ENCODE data around the gene JPT1.
A peak's percentile ranks its signal among the peaks of the same experiment; 100 is the strongest.

The JPT1 gene

GRCh38 chr17:75126954-75127353 is 27.4 kb downstream of the JPT1 start:
- no peak for TF ChIP-seq TAF1 (IDR thresholded peaks at IDR 0.05; ENCODE audit: borderline replicate concordance, low read depth, low read length)
- TF ChIP-seq POLR2A (IDR thresholded peaks at IDR 0.05; ENCODE audit: low read depth, low read length), result no peak
- TF ChIP-seq POLR2AphosphoS5 (IDR thresholded peaks at IDR 0.05; ENCODE audit: low read depth, low read length), result no peak
- DNase-seq (ENCODE audit: insufficient read length), result no peak
- no peak for FAIRE-seq

- TF ChIP-seq TAF1 (IDR thresholded peaks at IDR 0.05; ENCODE audit: borderline replicate concordance, low read depth, low read length) (no peak), POLR2AphosphoS5 (IDR thresholded peaks at IDR 0.05; ENCODE audit: low read depth, low read length) (0 out of 2 replicates have a peak, but pooled peaks have one; percentile 38)
- FAIRE-seq (no peak), DNase-seq (ENCODE audit: insufficient read length) (no peak)
Measured at GRCh38 chr17:75125984-75126383, 28.3 kb downstream of the JPT1 start.

- DNase-seq (ENCODE audit: insufficient read length) (no peak), FAIRE-seq (no peak)
Measured at GRCh38 chr17:75124819-75125162, 29.5 kb downstream of the JPT1 start.

GRCh38 chr17:75124041-75124818 is 30.1 kb downstream of the JPT1 start:
- FAIRE-seq (no peak), DNase-seq (ENCODE audit: insufficient read length) (no peak)
- TF ChIP-seq POLR2A (IDR thresholded peaks at IDR 0.05; ENCODE audit: low read depth, low read length) (no peak), POLR2AphosphoS5 (IDR thresholded peaks at IDR 0.05; ENCODE audit: low read depth, low read length) (no peak), TAF1 (IDR thresholded peaks at IDR 0.05; ENCODE audit: borderline replicate concordance, low read depth, low read length) (no peak)

More at GRCh38 chr17:75124819-75125162, 29.5 kb downstream of the JPT1 start:
- TF ChIP-seq TAF1 (IDR thresholded peaks at IDR 0.05; ENCODE audit: borderline replicate concordance, low read depth, low read length), result no peak
- TF ChIP-seq POLR2A (IDR thresholded peaks at IDR 0.05; ENCODE audit: low read depth, low read length), result no peak
- no peak for TF ChIP-seq POLR2AphosphoS5 (IDR thresholded peaks at IDR 0.05; ENCODE audit: low read depth, low read length)

DNA sequence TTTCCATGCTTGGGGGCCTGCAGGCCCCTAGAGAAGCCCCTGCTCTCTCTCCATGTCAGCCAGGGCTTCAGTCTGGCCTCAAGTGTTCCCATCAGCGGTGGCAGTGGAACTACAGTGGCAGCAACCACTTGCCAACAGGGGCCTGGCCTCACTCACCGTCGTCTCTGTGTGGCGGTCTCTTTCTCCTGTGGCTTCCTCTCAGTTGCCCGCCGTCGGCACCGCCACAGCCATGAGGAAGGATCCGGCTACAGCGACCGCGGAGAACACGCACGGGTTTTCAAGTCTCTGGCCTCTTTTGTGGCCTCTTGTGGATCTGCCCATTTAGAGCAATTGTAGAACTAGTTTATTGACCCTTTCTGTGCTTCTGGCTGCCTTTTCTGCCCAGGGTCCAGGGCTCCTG is 36.0 kb downstream of the JPT1 start:
- no peak for FAIRE-seq
- no peak for TF ChIP-seq POLR2AphosphoS5 (IDR thresholded peaks at IDR 0.05; ENCODE audit: low read depth, low read length)
- no peak for TF ChIP-seq TAF1 (IDR thresholded peaks at IDR 0.05; ENCODE audit: borderline replicate concordance, low read depth, low read length)
- no peak for TF ChIP-seq POLR2A (IDR thresholded peaks at IDR 0.05; ENCODE audit: low read depth, low read length)
- no peak for DNase-seq (ENCODE audit: insufficient read length)

DNA sequence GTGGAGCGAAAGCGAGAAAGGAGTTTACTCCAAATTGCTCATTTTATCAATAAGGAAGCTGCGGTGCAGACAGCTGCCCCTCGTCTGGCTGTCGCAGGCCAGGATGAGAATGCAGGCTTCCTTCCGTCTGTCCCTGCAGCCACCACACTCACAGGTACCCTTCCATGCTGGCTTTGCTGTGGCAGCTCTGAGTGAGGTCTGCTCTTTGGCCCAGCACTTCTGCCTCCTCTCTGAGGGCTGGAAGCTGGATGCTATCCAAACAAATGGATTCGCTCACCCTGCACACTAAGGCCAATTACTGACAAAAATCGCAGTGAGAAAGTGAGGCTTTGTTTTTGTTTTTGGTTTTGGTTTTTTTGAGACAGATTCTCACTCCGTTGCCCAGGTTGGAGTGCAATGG is 37.6 kb downstream of the JPT1 start:
- no peak for DNase-seq (ENCODE audit: insufficient read length)
- FAIRE-seq, result no peak
- TF ChIP-seq POLR2AphosphoS5 (IDR thresholded peaks at IDR 0.05; ENCODE audit: low read depth, low read length), result no peak
- TF ChIP-seq TAF1 (IDR thresholded peaks at IDR 0.05; ENCODE audit: borderline replicate concordance, low read depth, low read length), result no peak
- no peak for TF ChIP-seq POLR2A (IDR thresholded peaks at IDR 0.05; ENCODE audit: low read depth, low read length)

- TF ChIP-seq POLR2A (IDR thresholded peaks at IDR 0.05; ENCODE audit: low read depth, low read length), result no peak
- no peak for TF ChIP-seq TAF1 (IDR thresholded peaks at IDR 0.05; ENCODE audit: borderline replicate concordance, low read depth, low read length)
- TF ChIP-seq POLR2AphosphoS5 (IDR thresholded peaks at IDR 0.05; ENCODE audit: low read depth, low read length), result no peak
- DNase-seq (ENCODE audit: insufficient read length) (no peak), FAIRE-seq (no peak)
Measured at GRCh38 chr17:75115555-75115954, 38.8 kb downstream of the JPT1 start.

- FAIRE-seq (no peak), DNase-seq (ENCODE audit: insufficient read length) (no peak)
- TF ChIP-seq POLR2AphosphoS5 (IDR thresholded peaks at IDR 0.05; ENCODE audit: low read depth, low read length), result no peak
- no peak for TF ChIP-seq POLR2A (IDR thresholded peaks at IDR 0.05; ENCODE audit: low read depth, low read length)
- TF ChIP-seq TAF1 (IDR thresholded peaks at IDR 0.05; ENCODE audit: borderline replicate concordance, low read depth, low read length), result no peak
Measured at GRCh38 chr17:75114552-75115314, 39.6 kb downstream of the JPT1 start.

DNA sequence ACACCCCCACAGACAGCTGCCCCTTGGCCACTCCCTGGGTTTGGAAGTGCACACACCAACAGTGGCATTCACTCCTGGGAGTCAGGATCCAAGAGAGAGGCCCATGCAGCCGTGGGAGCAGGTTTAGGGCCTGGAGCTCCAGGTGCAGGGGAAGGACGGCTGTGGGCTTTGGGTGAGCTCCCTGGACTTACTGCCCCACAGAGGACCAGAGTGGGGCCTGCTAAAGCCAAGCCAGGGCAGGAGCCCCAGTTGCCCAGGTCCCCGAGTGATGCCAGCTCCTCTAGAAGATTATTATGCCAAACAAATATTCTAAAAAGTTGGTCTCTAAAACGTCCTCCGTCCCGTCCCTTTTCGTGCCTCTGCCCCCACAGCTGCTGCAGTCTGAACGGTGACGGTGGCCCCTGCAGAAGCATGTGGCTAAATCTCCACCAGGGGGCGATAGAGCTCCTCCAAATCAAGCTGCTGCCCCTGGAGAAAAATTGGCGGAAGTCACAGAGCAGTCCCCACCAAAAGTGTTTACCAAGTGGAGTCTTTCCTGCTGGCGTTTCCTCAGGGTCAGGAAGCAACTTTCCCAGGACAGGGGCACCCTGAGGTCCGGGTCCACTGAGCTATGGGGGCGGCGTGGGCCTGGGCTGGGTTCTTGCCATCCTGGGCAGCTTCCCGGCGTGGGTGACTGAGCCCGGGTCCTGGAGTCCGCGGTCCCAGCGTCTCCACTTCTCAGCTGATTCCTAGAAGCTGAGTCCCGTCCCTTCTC is 40.3 kb downstream of the JPT1 start:
- TF ChIP-seq TAF1 (IDR thresholded peaks at IDR 0.05; ENCODE audit: borderline replicate concordance, low read depth, low read length) (no peak), POLR2A (IDR thresholded peaks at IDR 0.05; ENCODE audit: low read depth, low read length) (peak; percentile 28; the same call in 1 of the 2 replicates)
- peak; percentile 92 for FAIRE-seq
- peak; percentile 83 for DNase-seq (ENCODE audit: insufficient read length)

DNA sequence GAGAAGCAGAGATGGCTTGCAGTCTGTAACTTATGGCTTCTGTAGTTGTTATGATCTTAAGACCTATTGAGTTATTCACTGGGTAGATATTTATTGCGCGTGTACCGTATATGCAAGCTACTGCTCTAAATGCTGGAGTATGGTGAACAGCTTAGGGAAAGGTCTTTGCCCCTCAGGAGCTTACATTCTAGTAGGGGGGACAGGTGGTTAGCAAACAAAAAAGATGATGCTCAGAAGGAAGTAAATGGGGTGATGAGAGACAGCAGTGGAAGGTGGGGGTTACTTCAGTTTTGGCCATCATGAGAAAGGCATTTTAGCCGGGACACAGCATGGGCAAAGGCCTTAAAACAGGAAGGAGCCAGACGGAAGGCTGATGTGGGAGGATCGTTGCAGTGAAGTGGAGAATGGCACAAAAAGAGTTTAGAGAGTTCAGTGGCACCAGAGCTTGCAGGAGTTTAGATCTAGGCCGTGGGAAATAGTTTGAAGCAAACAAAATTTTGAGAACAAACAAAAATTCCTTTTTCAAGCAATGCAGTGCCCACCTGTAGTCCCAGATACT is 42.5 kb downstream of the JPT1 start:
- no peak for FAIRE-seq

More for the DNA sequence above, 42.5 kb downstream of the JPT1 start:
- TF ChIP-seq POLR2A (IDR thresholded peaks at IDR 0.05; ENCODE audit: low read depth, low read length) (no peak), TAF1 (IDR thresholded peaks at IDR 0.05; ENCODE audit: borderline replicate concordance, low read depth, low read length) (no peak), POLR2AphosphoS5 (IDR thresholded peaks at IDR 0.05; ENCODE audit: low read depth, low read length) (no peak)
- no peak for DNase-seq (ENCODE audit: insufficient read length)
